Body of pancreas (tissue), 4 donors: Measurements from ENCODE around the gene FGR. TPM values are rescaled to one million over a fixed set of nuclear protein-coding genes. Genes with fewer than 3 reads are reported as not detected.

Experiments used
- ATAC-seq: fragments of 150-250 bp; one replicate; pipeline ENCODE4 v1.9.1; 2016
- DNase-seq, 4 donors: peaks; one replicate each; pipeline ENCODE4 v3.0.0-alpha.2; 2019
- H3K27ac ChIP-seq, 4 donors: fragments of 200-600 bp; sonication (generic); 1 replicate in 3 of 4; 2 replicates in 1 of 4; pipeline versions ENCODE4 v1.5.1 to v1.6.1; 2016 to 2019; ENCODE audit warnings: mild to moderate bottlenecking in 1 of 4, mixed read lengths in 1 of 4, moderate library complexity in 1 of 4
- H3K27me3 ChIP-seq, 2 donors: fragments of 200-600 bp; sonication (generic); one replicate each; pipeline ENCODE4 v1.6.0; 2016; ENCODE audit warnings: mild to moderate bottlenecking in 1 of 2
- H3K36me3 ChIP-seq, 2 donors: fragments of 200-600 bp; sonication (generic); replicated peaks in 1 of 2; 2 replicates each; pipeline ENCODE4 v1.5.1; 2016; ENCODE audit warnings: low read depth in 2 of 2; ENCODE audit not compliant: insufficient read depth in 1 of 2
- H3K4me1 ChIP-seq: fragments of 200-600 bp; sonication (generic); one replicate; pipeline ENCODE4 v1.6.0; 2016
- H3K4me3 ChIP-seq, 2 donors: fragments of 200-600 bp; sonication (generic); 1 replicate in 1 of 2; 2 replicates in 1 of 2; pipeline ENCODE4 v1.5.1; 2016 to 2019
- H3K9me3 ChIP-seq, 3 donors: fragments of 200-600 bp; sonication (generic); 1 replicate in 2 of 3; 2 replicates in 1 of 3; pipeline ENCODE4 v1.5.1; 2016
- CTCF ChIP-seq, 7 experiments: fragments of 450-650 bp in 4 of 7; fragments of 200-600 bp in 3 of 7; sonication (generic) in 3 of 7; IDR thresholded peaks; one replicate each; pipeline ENCODE4 v1.5.1; 2016 to 2019; ENCODE audit warnings: antibody characterized with exemption in 7 of 7
- POLR2A ChIP-seq, 3 donors: fragments of 450-650 bp; IDR thresholded peaks; one replicate each; pipeline ENCODE4 v1.6.1; 2016; ENCODE audit warnings: antibody characterized with exemption in 3 of 3, mild to moderate bottlenecking in 2 of 3
- WGBS, 2 donors: methylation state at CpG; one replicate each; pipeline ENCODE4 v1.1.5; 2017; 5-methylcytosine and 5-hydroxymethylcytosine counted together
- intact Hi-C: fragments of 100-400 bp; cut with DNase I; formaldehyde crosslinking; loops from one replicate; pipeline ENCODE4 v1.15.1; 2023
- total RNA-seq, 2 donors: library from RNA; depleted of rRNA; stranded (reverse); fragments of >200 nt; gene quantifications; one replicate each; pipeline ENCODE4 v1.1.0, GENCODE V29; 2016

FGR gene
- total RNA-seq, 2 donors from 2014 or later, result 3.0 to 5.4 TPM

GRCh38 chr1:27598295-27598687 lies 36.7 kb downstream of the FGR start:
- H3K36me3 ChIP-seq, result no peaks in the 10 kb centered on the region
- WGBS, 2 donors, result 58 to 92% methylated on average over 2 to 3 of the region's 3 CpGs
- H3K4me3 ChIP-seq, result no peak overlapping the region
- no peak overlapping the region for H3K27ac ChIP-seq
- TF ChIP-seq POLR2A (IDR thresholded peaks at IDR 0.05) (no peak), CTCF (IDR thresholded peaks at IDR 0.05) (no peak)
- no peaks in the 10 kb centered on the region for H3K9me3 ChIP-seq
- no peaks in the 10 kb centered on the region for H3K27me3 ChIP-seq
- intact Hi-C loops, result loop anchor here (5.0 kb wide), 1 partner anchor 41 kb away; no protein-coding TSS in a partner anchor
- peaks cover 50% of the 10 kb centered on the region for H3K4me1 ChIP-seq
- DNase-seq, result no peak
- ATAC-seq, result no peak

DNA sequence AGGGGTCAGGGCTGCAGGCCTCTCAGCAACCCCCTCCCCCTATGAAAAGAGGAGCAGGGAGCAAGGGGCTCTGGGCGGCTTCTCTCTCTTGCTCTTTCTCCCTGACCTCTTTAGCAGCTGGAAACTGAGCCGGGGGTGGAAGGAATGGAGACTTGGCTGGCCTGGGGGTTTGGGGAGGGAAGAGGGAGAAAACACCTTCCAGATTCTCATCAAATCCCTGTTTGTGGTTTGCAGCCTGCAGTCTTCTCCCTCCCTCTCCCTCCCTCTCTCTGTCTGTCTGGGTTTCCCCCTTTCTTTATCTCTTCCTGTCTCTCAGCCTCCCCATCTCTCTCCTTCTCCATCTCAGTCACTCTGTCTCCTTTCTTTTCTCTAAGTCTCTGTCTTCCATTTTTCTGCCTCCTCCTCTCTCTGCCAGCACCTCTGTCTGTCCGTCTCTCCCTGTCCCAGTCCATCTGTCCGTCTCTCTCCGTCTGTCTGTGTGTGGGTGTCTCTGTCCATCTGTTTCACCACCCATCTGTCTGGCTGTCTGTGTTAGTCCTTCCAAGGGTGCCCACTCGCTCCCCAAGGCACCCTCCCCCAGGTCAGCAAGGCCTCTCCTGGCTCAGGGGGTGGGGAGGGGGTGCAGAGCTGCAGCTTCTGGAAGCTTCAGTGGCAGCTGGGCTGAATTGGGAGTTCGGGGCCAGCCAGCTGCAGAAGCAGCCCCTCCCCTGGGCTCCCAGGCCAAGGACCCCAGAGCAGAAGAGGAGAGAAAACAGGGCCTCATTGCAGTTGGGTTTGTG lies 37.3 kb downstream of the FGR start:
- no peak for ATAC-seq
- intact Hi-C loops, result loop anchor here (5.0 kb wide), 1 partner anchor 40 kb away; no protein-coding TSS in a partner anchor
- Histone ChIP-seq H3K27ac (no peak overlapping the region), H3K36me3 (no peaks in the 10 kb centered on the region), H3K4me3 (no peak overlapping the region), H3K9me3 (no peaks in the 10 kb centered on the region), H3K4me1 (peaks cover 50% of the 10 kb centered on the region), H3K27me3 (no peaks in the 10 kb centered on the region)
- 74 to 86% methylated on average over 7 of the region's 7 CpGs for WGBS, 2 donors
- DNase-seq, result no peak
- no peak for TF ChIP-seq CTCF (IDR thresholded peaks at IDR 0.05)
- TF ChIP-seq POLR2A (IDR thresholded peaks at IDR 0.05), result no peak

- Histone ChIP-seq H3K27ac (no peak overlapping the region), H3K9me3 (no peaks in the 10 kb centered on the region), H3K27me3 (no peaks in the 10 kb centered on the region), H3K4me1 (peaks cover 45% of the 10 kb centered on the region), H3K4me3 (no peak overlapping the region), H3K36me3 (no peaks in the 10 kb centered on the region)
- TF ChIP-seq CTCF (IDR thresholded peaks at IDR 0.05) (no peak), POLR2A (IDR thresholded peaks at IDR 0.05) (no peak)
- intact Hi-C loops, result loop anchor here (5.0 kb wide), 1 partner anchor 40 kb away; no protein-coding TSS in a partner anchor
- DNase-seq (no peak), ATAC-seq (no peak)
- WGBS, 2 donors, result 82 to 94% methylated on average over 4 of the region's 4 CpGs
Measured at GRCh38 chr1:27596986-27597385, 38.0 kb downstream of the FGR start.

- H3K27ac ChIP-seq, result no peak overlapping the region
- intact Hi-C loops, result loop anchor here (5.0 kb wide), 1 partner anchor 39 kb away; no protein-coding TSS in a partner anchor
- ATAC-seq (no peak), DNase-seq (no peak)
- H3K9me3 ChIP-seq, result no peaks in the 10 kb centered on the region
- H3K36me3 ChIP-seq, result no peaks in the 10 kb centered on the region
- H3K4me3 ChIP-seq, result no peak overlapping the region
- H3K27me3 ChIP-seq, result no peaks in the 10 kb centered on the region
- no peak for TF ChIP-seq POLR2A (IDR thresholded peaks at IDR 0.05)
- WGBS, 2 donors, result 66 to 68% methylated on average over 5 to 9 of the region's 9 CpGs
- peaks cover 45% of the 10 kb centered on the region for H3K4me1 ChIP-seq
Measured at GRCh38 chr1:27596261-27596660, 38.7 kb downstream of the FGR start.

GRCh38 chr1:27595597-27595996 lies 39.4 kb downstream of the FGR start:
- H3K4me3 ChIP-seq, result no peak overlapping the region
- 87 to 88% methylated on average over 5 of the region's 5 CpGs for WGBS, 2 donors
- intact Hi-C loops, result loop anchor here (5.0 kb wide), 1 partner anchor 38 kb away; no protein-coding TSS in a partner anchor
- peaks cover 44% of the 10 kb centered on the region for H3K4me1 ChIP-seq
- no peak for DNase-seq
- no peak for ATAC-seq
- no peaks in the 10 kb centered on the region for H3K27me3 ChIP-seq
- H3K9me3 ChIP-seq, result no peaks in the 10 kb centered on the region
- H3K27ac ChIP-seq, result no peak overlapping the region
- no peaks in the 10 kb centered on the region for H3K36me3 ChIP-seq
- no peak for TF ChIP-seq POLR2A (IDR thresholded peaks at IDR 0.05)
- TF ChIP-seq CTCF (IDR thresholded peaks at IDR 0.05), result no peak
